Activated CD8-positive, alpha-beta memory T cell treated with anti-CD3 and anti-CD28 coated beads, Interleukin-2, amount 50 U/mL, for 24 hours (primary cell): Measurements from ENCODE around the gene PITRM1.

Source experiments
- DNase-seq: peaks from one replicate; pipeline ENCODE4 v3.0.0-alpha.2; 2020; ENCODE audit errors: extremely low read depth

Gene PITRM1

GRCh38 chr10:3166496-3167290 is 5.9 kb downstream of the PITRM1 start:
- DNase-seq: no peak

- DNase-seq: no peak
Observed at GRCh38 chr10:3165196-3165595, 7.4 kb downstream of the PITRM1 start.

- DNase-seq: no peak
Observed at GRCh38 chr10:3163879-3164278, 8.7 kb downstream of the PITRM1 start.

GRCh38 chr10:3162533-3162932 is 10.0 kb downstream of the PITRM1 start:
- no peak for DNase-seq

GRCh38 chr10:3159152-3159551 is 13.4 kb downstream of the PITRM1 start:
- no peak for DNase-seq

- DNase-seq: no peak
Observed at GRCh38 chr10:3154666-3155065, 17.9 kb downstream of the PITRM1 start.

- DNase-seq: no peak
Observed at GRCh38 chr10:3152566-3152935, 20.0 kb downstream of the PITRM1 start.

GRCh38 chr10:3151889-3152565 is 20.6 kb downstream of the PITRM1 start:
- no peak for DNase-seq

- DNase-seq: no peak
Observed at GRCh38 chr10:3150961-3151360, 21.6 kb downstream of the PITRM1 start.

GRCh38 chr10:3150366-3150765 is 22.2 kb downstream of the PITRM1 start:
- DNase-seq: no peak

- DNase-seq: no peak
Observed at GRCh38 chr10:3149918-3150317, 22.7 kb downstream of the PITRM1 start.

- DNase-seq: no peak
Observed at GRCh38 chr10:3148994-3149393, 23.6 kb downstream of the PITRM1 start.

- no peak for DNase-seq
Observed at GRCh38 chr10:3148041-3148440, 24.5 kb downstream of the PITRM1 start.

- no peak for DNase-seq
Observed at GRCh38 chr10:3147117-3147820, 25.3 kb downstream of the PITRM1 start.

- DNase-seq: no peak
Observed at GRCh38 chr10:3146289-3146688, 26.3 kb downstream of the PITRM1 start.

- DNase-seq: no peak
Observed at GRCh38 chr10:3145366-3145765, 27.2 kb downstream of the PITRM1 start.

- DNase-seq: no peak
Observed at GRCh38 chr10:3143791-3144434, 28.7 kb downstream of the PITRM1 start.

GRCh38 chr10:3143366-3143765 is 29.2 kb downstream of the PITRM1 start:
- no peak for DNase-seq

- no peak for DNase-seq
Observed at GRCh38 chr10:3142146-3142875, 30.3 kb downstream of the PITRM1 start.

- no peak for DNase-seq
Observed at GRCh38 chr10:3141351-3142005, 31.1 kb downstream of the PITRM1 start.

GRCh38 chr10:3140280-3140679 is 32.3 kb downstream of the PITRM1 start:
- DNase-seq: no peak
